ENCODE measurements around the gene NME7.
"Not testable (repeated sequence)": the region's sequence is repeated elsewhere in the genome, so short reads cannot be mapped to it uniquely, and the experiment has no call there.

The NME7 gene

DNA sequence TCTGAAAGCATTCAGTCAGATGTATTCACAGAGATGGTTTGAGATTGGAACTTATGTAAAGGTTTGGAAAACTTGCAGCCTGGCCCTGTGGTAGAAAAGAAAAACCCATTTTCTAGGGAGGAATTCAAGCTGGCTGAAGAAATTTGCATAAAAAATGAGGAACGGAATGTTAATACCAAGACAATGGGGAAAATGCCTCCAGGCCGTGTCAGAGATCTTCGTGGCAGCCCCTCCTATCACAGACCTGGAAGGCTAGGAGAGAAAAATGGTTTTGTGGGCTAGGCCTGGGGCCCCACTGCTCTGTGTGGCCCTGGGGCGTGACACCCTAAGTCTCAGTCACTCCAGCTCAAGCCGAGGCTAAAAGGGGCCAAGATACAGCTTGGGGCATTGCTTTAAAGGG lies 26.7 kb downstream of the NME7 start:
- no peak for DNase-seq (ENCODE audit: low read depth)

DNA sequence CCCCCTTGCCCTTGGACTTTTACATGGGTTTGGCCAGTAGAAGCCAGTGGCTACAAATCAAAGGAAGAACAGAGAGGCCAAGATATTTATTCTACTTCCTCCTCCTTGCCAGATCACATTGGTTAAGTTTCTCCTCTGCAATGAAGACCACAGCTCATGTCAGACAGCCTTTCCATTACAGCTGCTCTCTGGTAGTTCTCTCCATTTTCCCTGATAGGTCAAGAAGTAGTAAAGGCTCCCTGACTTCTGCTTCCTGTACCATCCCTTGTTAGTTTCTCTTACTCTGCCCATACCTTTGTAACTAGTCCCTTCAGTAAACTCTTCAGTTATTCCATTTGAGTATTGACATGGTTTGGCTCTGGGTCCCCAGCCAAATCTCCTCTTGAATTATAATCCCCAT lies 27.8 kb downstream of the NME7 start:
- DNase-seq (ENCODE audit: low read depth): no peak

DNA sequence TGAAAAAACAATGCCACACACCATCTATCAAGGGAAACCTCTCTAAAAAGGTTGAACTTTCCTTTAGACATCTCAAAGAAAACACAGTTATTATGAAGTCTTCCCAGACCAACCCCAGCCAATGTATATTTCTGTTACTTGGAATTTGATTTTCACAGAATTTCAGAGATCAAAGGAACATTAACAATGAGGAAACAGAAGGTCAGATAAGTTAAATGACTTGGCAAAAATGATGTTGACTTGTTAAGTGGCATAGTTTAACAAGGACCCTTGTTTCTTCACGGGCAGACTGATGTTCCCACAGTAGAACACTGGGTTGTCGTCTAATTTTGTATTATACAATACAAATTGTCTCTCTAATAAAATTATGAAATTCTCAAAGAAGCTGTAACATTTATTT lies 29.0 kb downstream of the NME7 start:
- no peak for DNase-seq (ENCODE audit: low read depth)

DNA sequence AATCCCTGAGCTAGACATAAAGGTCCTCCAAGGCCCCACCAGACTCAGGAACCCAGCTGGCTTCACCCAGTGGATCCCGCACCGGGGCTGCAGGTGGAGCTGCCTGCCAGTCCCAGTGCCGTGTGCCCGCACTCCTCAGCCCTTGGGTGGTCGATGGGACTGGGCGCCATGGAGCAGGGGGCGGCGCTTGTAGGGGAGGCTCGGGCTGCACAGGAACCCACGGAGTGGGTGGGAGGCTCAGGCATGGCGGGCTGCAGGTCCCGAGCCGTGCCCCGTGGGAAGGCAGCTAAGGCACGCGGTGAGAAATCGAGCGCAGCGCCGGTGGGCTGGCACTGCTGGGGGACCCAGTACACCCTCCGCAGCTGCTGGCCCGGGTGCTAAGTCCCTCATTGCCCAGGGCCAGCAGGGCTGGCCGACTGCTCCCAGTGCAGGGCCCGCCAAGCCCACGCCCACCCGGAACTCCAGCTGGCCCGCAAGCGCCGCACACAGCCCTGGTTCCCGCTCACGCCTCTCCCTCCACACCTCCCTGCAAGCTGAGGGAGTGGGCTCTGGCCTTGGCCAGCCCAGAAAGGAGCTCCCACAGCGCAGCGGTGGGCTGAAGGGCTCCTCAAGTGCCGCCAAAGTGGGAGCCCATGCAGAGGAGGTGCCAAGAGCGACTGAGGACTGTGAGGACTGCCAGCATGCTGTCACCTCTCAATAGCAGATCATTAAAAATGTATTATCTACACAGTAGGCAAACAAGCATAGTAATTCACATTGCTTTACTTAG lies 30.5 kb downstream of the NME7 start:
- DNase-seq (ENCODE audit: low read depth): not testable (repeated sequence)

DNA sequence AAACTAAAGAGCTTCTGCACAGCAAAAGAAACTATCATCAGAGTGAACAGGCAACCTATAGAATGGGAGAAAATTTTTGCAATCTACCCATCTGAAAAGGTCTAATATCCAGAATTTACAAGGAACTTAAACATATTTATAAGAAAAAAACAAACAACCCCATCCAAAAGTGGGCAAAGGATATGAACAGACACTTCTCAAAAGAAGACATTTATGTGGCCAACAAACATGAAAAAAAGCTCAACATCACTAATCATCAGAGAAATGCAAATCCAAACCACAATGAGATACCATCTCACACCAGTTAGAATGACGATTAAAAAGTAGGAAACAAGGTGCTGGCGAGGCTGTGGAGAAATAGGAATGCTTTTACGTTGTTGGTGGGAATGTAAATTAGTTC lies 32.9 kb downstream of the NME7 start:
- DNase-seq (ENCODE audit: low read depth): not testable (repeated sequence)

DNA sequence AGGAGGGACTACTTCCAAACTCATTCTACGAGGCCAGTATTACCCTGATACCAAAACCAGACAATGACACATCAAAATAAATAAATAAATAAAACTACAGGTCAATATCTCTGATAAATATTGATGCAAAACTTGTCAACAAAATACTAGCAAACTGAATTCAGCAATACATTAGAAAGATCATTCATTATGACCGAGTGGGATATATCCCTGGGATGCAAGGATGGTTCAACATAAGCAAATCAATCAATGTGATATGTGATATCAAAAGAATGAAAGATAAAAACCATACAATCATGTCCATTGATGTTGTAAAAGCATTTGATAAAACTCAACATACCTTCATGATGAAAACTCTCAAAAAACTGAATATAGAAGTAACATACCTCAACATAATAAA lies 36.7 kb downstream of the NME7 start:
- no peak for DNase-seq (ENCODE audit: low read depth)

DNA sequence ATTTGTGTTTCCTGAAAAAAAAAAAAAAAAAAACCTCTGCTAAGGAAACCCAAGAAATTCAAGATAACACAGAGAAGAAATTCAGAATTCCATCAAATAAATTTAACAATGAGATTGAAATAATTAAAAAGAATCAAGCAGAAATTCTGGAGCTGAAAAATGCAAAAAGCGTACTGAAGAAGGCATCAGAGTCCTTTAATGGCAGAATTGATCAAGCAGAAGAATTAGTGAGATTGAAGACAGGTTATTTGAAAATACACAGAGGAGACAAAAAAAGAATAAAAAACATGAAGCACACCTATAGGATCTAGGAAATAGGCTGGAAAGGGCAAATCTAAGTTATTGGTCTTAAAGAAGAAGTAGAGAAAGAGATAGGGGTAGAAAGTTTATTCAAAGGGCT lies 38.2 kb downstream of the NME7 start:
- DNase-seq (ENCODE audit: low read depth): no peak

DNA sequence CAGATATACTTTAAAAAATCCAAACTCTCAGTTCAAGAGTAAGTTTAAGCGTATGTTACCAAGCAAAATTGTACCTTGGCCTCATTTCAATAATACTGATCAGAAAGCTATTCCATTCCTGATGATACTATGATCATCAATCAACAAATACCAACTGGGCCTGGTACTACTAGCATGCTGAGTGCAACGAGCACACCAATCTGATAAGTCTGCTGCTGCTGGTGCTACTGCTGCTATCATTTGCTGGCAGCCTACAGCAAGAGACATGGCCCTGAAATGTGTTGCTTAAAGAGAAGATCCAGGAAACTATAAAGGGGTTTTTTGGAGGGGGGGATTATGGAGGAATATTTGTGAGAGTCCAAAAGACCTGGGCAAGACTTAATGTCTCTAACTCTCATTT lies 39.7 kb downstream of the NME7 start:
- no peak for DNase-seq (ENCODE audit: low read depth)

DNA sequence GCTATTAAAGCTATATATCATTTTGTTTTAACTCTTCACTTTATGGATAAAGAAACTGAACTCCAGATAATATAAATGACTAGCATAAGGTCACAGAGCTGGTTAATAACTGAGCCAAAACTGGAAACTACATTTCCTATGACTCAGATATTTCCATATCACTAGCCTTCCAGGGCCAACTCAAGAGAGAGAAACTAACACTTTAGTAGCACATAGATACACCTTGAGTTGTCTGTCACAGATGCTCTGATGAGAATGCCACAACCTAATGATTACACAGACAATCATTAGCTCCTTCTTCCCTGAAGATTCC lies 40.7 kb downstream of the NME7 start:
- no peak for DNase-seq (ENCODE audit: low read depth)

DNA sequence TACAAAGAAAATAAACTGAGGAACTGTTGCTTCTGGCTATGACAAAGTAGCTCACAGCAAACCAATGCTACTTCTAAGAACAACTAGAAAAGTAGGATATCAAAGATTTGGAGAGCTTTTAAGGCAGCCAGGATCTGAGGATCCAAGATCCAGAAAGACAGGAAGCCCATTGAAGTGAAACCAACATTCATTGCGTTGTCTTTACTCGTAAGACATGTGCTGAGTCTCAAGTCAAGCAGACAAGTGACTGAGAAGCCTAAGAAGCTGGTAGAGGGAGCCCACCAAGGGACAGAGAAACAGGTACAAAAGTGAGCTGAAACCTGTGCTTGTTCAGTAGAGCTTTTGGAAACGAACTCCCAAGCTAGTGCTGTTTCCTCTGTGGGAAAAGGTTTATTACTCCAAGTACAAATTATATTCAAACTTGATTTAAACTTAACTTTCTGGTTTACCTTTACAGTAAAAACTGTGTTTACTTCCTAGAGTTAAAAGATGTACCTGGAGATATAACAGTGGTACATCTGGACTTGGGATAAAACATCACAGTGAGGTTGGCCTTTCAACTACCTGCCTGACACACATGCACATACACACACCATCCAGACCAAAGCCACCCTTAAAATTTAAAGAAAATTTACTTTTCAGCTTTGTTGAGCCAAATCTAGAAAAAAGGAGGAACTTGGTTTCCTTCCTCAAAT lies 41.2 kb downstream of the NME7 start:
- DNase-seq (ENCODE audit: low read depth): no peak

DNA sequence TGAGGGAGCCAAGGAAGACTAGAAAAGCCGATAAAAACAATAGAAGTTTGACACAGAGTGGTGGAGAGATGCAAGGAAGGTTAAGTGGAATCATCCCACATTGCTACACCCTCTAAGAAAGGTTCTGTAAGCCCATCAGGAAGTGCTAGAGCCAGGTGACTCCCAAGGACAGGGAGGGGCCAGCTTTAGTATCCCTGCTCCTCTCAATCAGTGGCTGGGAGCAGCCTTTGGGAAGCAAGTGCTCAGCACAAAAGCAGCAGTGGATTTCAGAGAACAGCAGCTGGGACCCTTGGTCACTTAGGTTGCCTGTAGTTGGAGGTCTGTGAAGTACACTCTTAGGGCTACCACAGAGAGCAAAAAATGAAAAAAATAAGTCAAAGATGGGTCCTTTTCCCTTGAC lies 42.5 kb downstream of the NME7 start:
- DNase-seq (ENCODE audit: low read depth): no peak

DNA sequence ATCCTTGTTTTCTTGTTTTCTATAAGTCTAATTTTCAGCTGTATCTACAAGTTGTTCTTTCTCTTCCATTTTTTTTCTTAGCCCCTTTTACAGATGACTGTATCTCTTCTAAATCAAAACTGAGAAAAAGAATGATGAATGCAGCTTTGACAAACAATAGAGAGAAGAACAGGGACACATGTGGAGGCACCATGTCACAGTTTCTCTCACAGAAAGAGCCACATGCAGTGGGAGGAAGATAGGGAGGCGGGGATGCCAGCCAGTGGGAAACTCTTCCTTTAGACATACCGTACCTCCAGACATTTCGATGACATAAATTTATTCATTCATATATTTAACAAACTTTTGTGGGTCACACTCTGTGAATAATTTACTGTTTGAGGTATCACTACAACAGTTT lies 45.5 kb downstream of the NME7 start:
- DNase-seq (ENCODE audit: low read depth): no peak

DNA sequence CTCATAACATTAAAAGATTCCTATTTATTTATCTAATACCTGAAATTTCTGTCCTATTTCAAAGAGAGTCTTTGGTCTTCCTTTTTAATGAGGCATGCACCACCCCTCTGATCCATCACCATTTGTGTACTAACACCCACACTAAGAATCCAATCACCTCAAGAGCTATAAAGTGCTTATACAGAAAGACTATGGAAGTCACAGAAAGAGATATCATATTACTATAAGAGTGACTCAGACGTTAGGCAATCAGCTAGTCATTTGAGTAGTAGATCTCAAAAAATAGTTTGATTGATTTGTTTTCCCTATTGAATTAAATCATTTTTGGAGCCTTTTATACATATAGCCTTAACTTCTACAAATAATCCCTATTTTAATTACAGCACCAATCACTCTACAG lies 46.1 kb downstream of the NME7 start:
- no peak for DNase-seq (ENCODE audit: low read depth)

DNA sequence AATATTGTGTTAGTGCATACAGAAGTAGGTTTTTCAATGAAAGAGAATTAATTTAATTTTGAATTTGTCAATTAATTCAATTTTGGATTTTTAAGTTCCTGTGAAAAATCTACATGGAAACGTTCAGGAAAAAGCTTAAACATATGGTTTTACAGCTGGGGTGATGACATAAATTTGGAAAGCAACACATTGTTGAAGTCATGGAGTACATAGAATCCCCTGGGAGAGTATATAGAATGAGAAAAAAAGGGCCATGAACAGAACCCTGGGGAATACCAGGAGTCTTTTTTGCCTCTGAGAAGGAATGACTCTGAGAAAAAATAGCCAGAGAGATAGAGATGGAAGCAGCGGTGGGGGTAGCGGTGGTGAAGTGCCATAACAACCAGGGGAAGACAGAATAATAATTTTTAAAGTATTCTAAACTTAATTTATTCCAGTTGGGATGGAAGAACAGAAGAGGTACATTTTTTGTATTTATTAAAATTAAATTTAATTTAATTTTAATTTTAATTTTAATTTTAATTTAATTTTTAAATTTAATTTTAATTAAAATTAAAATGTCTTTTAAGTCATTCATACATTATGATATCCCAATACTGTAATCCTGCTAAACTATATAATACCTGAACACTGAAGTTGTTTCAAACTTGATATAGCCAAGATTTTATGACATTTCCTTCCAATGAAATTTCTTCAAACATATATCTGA lies 48.9 kb downstream of the NME7 start:
- DNase-seq (ENCODE audit: low read depth): no peak

DNA sequence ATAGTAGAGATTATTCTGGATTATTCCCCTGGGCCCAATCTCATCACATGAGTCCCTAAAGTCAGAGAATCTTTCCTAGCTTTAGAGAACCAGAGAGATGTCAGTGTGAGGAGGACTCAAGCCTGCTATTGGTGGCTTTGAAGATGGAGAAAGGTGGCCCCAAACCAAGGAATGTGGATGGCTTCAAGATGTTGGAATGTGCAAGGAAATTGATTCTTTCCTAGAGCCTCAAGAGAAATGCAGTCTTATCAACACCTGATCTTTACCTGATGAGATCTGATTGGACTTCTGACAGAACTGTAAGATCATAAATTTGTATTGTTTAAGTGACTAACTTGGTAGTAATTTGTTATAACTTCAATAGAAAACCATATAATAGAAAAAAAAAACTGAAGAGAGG lies 51.0 kb downstream of the NME7 start:
- no peak for DNase-seq (ENCODE audit: low read depth)

DNA sequence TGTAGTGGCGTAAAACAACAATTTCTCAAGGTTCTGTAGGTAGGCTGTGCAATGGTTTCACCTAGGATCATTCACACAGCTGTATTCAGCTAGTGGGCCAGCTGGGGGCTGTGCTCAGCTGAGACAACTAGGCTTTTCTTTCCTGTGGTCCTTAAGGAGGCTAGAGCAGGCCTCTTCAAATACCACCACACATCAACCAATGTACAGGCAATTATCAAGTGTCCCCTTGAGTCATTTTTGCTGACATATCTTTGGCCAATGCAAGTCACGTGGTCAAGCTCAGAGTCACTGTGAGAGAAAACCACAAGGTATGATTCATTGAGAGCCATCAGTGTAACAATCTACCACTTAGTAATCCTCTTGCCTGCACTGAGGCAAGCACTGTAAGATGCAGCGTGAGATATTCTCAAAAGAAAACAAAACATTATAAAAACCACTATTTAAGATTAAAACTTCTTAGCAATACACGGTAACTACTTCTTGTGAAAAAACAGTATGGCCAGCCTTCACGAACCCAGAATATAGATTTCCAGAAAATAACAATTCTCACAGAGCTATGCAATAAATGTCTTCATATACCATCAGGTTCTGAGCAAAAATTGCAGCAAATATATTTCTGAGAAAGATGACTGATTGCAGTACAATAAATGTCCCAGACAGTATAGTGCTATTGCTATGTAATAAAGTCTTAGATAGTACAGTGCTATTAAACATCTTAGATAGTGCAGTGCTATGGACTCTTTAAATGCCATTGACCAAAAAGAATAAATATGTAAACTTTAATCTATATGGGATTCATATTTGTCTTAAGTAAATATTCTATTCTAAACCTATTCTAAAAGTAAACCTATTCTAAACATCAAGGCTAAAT lies 55.3 kb downstream of the NME7 start:
- peak; percentile 81 for DNase-seq (ENCODE audit: low read depth)

DNA sequence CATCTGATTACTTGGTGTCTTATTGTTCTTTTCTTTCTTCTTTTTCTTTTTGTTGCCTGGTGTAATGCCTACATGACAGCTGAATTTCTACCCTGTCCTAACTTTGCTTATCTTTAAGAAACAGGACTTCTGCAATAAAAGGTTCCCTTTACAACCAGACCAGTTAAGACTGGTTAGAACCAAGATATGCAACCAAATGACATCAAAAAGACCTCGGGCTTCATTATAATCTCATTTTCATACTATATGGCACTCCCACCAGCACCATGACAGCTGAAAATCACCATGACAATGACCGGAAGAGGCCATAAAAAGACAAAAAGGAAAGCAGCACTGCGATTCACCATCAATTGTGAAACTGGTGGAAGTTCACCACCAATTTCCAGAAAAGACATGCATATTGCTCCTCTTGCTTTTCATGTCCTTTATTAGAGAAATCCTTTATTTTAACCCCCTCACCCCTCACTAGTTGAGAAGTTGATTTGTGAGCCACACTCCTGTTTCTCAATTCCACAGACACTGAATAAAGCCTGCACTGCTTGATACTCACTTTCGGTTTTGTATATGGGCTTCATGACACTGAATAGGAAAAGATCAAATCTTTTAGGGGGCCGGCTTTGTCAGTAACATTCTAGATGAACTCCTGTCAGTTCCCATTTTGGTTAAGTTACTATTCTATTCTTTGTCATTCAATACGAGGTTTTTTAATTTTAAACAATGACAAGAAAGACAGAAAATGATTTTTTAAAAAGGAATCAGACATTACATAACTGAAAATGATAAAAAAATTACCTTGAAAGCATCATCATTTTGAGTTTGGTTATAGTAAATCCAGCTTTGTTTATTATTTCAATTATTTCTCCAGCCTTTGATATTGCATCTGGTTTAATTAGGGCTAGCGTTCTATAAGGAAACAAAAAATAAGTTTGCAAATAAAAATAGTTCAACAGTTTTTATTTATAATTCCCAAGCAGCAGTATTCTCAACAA lies 58.1 kb downstream of the NME7 start:
- no peak for DNase-seq (ENCODE audit: low read depth)

DNA sequence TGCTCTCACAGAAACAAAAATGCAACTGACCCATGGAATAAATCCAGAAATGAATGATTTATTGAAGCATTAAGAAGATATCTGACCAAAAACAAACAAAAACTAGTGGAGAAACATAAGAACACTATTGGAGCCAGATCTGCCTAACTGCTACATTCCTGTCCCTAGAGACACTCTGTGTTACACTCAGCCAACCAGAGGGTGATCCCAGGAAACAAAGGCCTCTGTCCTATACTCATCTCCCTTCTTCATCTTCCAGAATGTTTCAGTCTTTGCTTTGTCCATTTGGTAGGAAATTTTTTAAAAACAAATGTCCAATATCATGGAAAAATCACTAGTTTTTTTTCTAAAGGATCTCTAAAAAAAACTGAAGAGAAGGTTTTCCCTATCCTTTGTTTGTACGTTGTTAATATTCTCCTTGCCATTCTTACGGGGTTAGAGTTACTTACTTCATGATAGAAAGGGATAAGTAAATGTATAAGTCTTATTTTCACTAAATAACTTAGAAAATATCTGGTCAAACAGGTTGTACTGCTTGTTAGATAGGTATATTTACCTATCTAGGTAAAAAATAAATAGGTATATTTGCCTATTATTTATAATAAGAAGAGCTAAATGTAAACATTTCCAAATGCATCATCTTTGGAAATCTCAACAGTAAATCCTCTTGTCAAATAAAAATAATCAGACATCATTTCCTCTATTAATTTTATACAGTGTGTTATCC lies 59.1 kb downstream of the NME7 start:
- no peak for DNase-seq (ENCODE audit: low read depth)

DNA sequence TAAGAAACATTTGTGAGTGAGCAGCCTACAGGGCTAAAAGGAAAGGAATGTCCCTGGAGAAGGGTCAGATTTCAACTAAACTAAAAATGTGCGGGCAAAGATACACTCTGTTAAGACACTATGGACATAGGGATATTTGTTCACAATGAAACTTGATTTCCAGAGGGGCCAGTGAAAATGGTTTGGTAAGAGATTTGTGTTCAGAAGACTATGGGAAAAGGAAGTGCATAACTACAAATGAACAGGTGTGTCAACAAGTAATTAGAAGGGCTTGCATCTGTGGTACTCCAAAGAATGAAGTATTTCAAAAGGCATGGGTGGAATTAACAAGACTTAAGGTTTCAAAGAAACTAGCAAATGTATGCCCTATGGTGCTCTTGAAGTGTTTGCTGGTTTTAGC lies 60.4 kb downstream of the NME7 start:
- no peak for DNase-seq (ENCODE audit: low read depth)

DNA sequence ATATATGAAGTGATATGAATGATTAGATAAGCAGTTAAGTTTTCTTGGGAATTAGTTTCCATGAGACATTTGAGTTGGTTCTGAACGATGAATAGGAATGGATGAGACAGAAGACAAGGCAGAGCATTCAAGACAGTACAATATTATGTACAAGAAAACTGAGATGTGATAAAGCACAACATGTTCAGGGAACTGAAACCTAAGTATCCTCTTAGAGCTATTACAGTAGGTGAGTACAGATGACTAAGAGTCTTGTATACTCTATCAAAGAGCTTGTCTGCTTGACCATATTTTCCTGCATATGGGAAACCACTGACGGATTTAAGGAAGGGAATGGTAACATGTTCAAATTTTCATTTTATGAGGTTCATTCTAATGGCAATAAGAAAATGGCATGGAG lies 61.6 kb downstream of the NME7 start:
- no peak for DNase-seq (ENCODE audit: low read depth)

DNA sequence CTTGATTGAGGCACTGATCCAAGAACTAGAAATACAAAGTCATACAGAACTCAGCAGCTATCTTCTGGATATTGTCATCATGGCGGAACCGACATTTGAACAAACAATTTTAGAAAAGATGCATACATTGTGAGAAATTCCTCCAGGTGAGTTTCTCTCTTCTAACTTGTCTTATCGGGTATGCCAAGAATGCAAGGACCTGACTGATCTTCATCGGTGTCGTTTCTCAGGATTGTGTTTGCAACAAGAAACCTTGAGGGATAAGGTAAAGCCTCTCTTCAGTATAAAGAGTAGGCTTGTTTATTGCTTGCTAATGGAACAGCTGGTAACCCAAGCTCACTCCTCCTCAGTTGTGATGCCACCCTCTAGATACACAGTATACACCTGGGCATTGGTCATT lies 62.2 kb downstream of the NME7 start:
- no peak for DNase-seq (ENCODE audit: low read depth)

Measured in GM04504 (cell line).